ENCODE results near the gene SORCS3. TPM values are rescaled to one million over a fixed set of nuclear protein-coding genes. Genes with fewer than 3 reads are reported as not detected.

The SORCS3 gene
- total RNA-seq, 1 experiment from 2014 or later = not detected

DNA sequence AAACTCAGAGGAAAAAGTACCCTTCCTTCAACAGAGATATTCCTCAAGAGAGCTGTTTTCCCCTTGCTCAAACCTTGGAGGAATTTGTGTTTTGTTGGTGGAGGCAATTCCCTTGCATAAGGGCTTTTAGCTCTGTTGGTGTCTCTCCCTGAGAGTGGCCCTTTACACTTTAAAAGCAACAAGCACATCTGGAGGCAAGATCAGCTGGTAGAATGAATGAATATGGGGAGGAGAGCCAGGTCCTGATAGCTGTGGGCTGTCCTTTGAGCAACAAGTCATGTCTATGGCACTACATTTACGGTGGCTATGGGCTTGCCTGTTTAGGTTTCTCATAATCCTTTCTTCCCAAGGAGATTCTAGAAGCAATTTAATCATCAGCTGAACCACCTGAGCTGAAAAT lies 384.0 kb downstream of the SORCS3 start:
- TF ChIP-seq, protein P1, sequence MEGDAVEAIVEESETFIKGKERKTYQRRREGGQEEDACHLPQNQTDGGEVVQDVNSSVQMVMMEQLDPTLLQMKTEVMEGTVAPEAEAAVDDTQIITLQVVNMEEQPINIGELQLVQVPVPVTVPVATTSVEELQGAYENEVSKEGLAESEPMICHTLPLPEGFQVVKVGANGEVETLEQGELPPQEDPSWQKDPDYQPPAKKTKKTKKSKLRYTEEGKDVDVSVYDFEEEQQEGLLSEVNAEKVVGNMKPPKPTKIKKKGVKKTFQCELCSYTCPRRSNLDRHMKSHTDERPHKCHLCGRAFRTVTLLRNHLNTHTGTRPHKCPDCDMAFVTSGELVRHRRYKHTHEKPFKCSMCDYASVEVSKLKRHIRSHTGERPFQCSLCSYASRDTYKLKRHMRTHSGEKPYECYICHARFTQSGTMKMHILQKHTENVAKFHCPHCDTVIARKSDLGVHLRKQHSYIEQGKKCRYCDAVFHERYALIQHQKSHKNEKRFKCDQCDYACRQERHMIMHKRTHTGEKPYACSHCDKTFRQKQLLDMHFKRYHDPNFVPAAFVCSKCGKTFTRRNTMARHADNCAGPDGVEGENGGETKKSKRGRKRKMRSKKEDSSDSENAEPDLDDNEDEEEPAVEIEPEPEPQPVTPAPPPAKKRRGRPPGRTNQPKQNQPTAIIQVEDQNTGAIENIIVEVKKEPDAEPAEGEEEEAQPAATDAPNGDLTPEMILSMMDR (IDR thresholded peaks at IDR 0.05; ENCODE audit: unreplicated experiment) = no peak
- no peak for DNase-seq (ENCODE audit: unreplicated experiment)
- CTCF ChIA-PET = interaction anchor here (0.6 to 0.7 kb wide), 3 partner anchors 19 to 968 kb away, joined by 3 to 4 read pairs (median 3); no protein-coding TSS in a partner anchor
- BruUV-seq (replicated peaks) = no TSS peak
- POLR2A ChIA-PET = no interaction called here
- Mint-ChIP-seq H3K36me3 (ENCODE audit: insufficient read depth, unreplicated experiment) (no peaks in the 10 kb centered on the region), H3K9me3 (ENCODE audit: unreplicated experiment) (no peaks in the 10 kb centered on the region), H3K4me1 (ENCODE audit: insufficient read depth, unreplicated experiment) (peaks cover 6% of the 10 kb centered on the region), H3K27me3 (ENCODE audit: insufficient read depth, unreplicated experiment) (no peaks in the 10 kb centered on the region), H3K4me3 (ENCODE audit: unreplicated experiment) (no peak overlapping the region), H3K27ac (ENCODE audit: low read depth, unreplicated experiment) (no peak overlapping the region)
- intact Hi-C loops (cut with micrococcal nuclease) = no loop called here

DNA sequence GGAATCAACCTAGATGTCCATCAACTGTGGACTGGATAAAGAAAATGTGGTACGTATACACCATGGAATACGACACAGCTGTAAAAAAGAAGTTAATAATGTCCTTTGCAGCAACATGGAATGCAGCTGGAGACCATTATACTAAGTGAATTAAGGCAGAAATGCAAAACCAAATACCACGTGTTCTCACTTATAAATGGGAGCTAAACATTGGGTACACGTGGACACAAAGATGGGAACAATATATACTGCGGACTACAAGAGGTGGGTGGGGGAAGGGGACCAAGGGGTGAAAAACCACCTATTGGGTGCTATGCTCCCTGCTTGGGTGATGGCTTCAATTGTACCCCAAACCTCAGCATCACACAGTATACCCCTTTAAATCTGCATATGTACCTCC lies 385.5 kb downstream of the SORCS3 start:
- no peak overlapping the region for H3K27ac Mint-ChIP-seq (ENCODE audit: low read depth, unreplicated experiment)

DNA sequence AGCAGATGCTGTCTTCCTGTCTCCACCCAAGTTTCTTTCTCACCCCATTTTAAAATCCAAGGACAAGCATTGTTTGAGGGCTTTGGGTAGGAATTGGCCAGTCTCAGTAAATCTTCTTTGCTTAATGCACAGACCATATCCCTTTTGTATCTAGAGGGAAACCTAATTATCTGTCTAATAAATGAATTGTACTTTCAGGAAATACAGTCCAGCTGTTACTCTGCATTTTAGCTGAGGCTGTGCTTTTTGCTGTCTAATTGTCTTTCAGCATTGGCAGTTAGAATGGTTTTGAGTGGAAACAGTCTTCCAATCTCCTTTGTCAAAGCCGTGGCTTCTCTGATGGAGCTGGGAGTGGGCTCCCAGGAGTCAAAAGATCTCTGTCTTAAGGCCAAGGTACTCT lies 388.2 kb downstream of the SORCS3 start:
- DNase-seq (ENCODE audit: unreplicated experiment) = no peak
- Mint-ChIP-seq H3K4me3 (ENCODE audit: unreplicated experiment) (no peak overlapping the region), H3K36me3 (ENCODE audit: insufficient read depth, unreplicated experiment) (no peaks in the 10 kb centered on the region), H3K4me1 (ENCODE audit: insufficient read depth, unreplicated experiment) (no peaks in the 10 kb centered on the region), H3K27ac (ENCODE audit: low read depth, unreplicated experiment) (no peak overlapping the region), H3K27me3 (ENCODE audit: insufficient read depth, unreplicated experiment) (no peaks in the 10 kb centered on the region), H3K9me3 (ENCODE audit: unreplicated experiment) (peaks cover 10% of the 10 kb centered on the region)
- TF ChIP-seq, protein P1 (IDR thresholded peaks at IDR 0.05; ENCODE audit: unreplicated experiment) = no peak
- intact Hi-C loops (cut with micrococcal nuclease) = no loop called here
- BruUV-seq (replicated peaks) = no TSS peak
- ChIA-PET CTCF (no interaction called here), POLR2A (interaction anchor here (0.7 to 1.0 kb wide), 2 partner anchors 11 to 476 kb away, joined by 3 read pairs; no protein-coding TSS in a partner anchor)

More for the DNA sequence above, 385.5 kb downstream of the SORCS3 start:
- POLR2A ChIA-PET = no interaction called here
- Mint-ChIP-seq H3K27me3 (ENCODE audit: insufficient read depth, unreplicated experiment) (no peaks in the 10 kb centered on the region), H3K9me3 (ENCODE audit: unreplicated experiment) (no peaks in the 10 kb centered on the region), H3K4me1 (ENCODE audit: insufficient read depth, unreplicated experiment) (peaks cover 6% of the 10 kb centered on the region), H3K4me3 (ENCODE audit: unreplicated experiment) (no peak overlapping the region), H3K36me3 (ENCODE audit: insufficient read depth, unreplicated experiment) (no peaks in the 10 kb centered on the region)
- CTCF ChIA-PET = interaction anchor here (0.8 kb wide), 1 partner anchor 12 kb away, joined by 4 read pairs; no protein-coding TSS in a partner anchor
- intact Hi-C loops (cut with micrococcal nuclease) = no loop called here
- BruUV-seq (replicated peaks) = no TSS peak
- TF ChIP-seq, protein P1 (IDR thresholded peaks at IDR 0.05; ENCODE audit: unreplicated experiment) = no peak
- no peak for DNase-seq (ENCODE audit: unreplicated experiment)

DNA sequence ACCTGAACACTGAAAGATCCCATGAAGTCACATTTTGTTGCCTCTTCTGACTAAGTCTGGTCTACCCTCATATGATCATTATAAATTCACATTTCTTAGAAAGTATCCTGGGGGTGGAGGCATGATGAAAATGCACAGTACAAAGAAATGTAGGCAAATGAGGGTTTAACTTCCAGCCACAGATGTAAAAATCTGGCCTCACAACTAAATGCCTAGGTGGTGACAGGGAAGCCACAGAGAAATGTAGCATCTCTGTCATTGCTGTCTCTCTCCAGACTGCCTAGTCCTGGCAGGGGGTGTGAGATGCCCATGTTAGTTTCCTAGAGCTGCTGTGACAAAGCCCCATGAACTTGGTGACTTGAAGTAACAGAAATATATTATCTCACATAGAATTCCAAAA lies 395.9 kb downstream of the SORCS3 start:
- Mint-ChIP-seq H3K27ac (ENCODE audit: low read depth, unreplicated experiment) (no peak overlapping the region), H3K4me1 (ENCODE audit: insufficient read depth, unreplicated experiment) (no peaks in the 10 kb centered on the region), H3K9me3 (ENCODE audit: unreplicated experiment) (peaks cover 12% of the 10 kb centered on the region), H3K27me3 (ENCODE audit: insufficient read depth, unreplicated experiment) (no peaks in the 10 kb centered on the region), H3K36me3 (ENCODE audit: insufficient read depth, unreplicated experiment) (no peaks in the 10 kb centered on the region), H3K4me3 (ENCODE audit: unreplicated experiment) (no peak overlapping the region)
- ChIA-PET POLR2A (no interaction called here), CTCF (no interaction called here)
- BruUV-seq (replicated peaks) = no TSS peak
- intact Hi-C loops (cut with micrococcal nuclease) = no loop called here
- no peak for DNase-seq (ENCODE audit: unreplicated experiment)
- TF ChIP-seq, protein P1 (IDR thresholded peaks at IDR 0.05; ENCODE audit: unreplicated experiment) = no peak
